HG03175 (cell line): ENCODE data around the gene FAM98C.
"Not testable (repeated sequence)": the region's sequence is repeated elsewhere in the genome, so short reads cannot be mapped to it uniquely, and the experiment has no call there.

Source experiments
- ATAC-seq: cut with Tn5 transposase; IDR thresholded peaks from one replicate; pipeline ENCODE4 v1.9.1; 2021; ENCODE audit warnings: mild to moderate bottlenecking, moderate library complexity; ENCODE audit not compliant: unreplicated experiment

FAM98C gene

DNA sequence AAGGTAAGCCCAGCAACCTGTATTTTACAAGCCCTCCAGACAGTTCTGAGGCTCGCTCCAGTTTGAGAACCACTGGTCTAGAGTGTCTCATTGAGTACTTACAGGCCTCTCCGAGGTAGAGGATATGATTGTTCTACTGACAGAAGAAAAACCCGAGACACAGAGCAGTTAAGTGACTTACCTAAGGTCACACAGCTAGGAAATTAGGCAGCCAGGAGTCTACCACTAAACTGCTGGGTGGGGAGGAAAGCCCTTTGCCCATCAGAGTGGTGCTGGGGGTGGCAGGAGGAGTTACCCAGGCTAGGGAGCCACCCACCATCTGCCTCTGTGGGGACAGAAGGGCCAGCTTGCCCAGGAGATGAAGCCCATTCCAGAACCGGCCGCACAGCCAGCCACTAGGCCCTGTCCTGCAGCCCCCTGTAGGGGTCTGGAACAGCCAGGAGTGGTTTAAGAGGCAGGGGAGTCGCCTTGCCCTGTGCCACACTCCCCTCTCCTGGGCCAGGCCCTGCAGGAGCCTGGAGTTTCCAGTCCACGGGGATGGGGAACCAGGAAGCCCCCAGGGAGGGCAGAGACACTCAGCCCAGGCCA lies 22.4 kb downstream of the FAM98C start:
- no peak for ATAC-seq

DNA sequence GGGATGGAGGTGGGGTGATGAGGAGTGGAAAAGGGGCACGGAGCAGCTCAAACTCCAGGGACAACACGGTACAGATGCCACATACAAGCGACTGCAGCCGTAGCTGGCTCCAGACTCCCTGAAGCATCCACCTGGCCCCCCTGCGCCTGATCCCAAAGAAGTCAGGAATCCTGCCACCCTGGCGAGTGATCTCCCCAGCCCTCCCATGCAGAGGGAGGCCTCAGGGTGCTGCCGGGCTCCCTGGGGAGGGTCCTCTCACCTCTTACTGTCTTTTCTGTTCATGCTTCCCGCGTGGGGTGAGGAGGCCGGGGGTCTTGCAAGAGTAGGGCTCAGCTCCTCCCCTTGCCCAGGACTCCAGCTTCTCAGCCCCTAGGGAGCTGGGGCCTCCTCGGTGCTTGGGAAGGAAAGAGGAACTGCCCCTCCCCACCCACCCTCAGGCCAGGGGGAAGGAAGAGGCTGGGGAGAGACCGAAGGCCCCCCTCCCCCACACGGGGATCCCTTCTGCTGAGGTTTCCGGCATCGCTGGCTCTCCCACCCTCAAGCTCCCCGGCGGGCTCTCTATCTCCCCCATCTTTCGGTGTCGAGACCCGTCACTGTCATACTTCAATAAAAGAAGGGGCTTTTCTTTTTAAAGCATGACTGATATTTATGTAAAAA lies 23.0 kb downstream of the FAM98C start, which contains the start of gene RASGRP4:
TSS of gene RASGRP4 (minus strand) at position 410 of the 657 bp plus-strand sequence. CDS start at position 282, 128 bp downstream.
- ATAC-seq, result no peak

DNA sequence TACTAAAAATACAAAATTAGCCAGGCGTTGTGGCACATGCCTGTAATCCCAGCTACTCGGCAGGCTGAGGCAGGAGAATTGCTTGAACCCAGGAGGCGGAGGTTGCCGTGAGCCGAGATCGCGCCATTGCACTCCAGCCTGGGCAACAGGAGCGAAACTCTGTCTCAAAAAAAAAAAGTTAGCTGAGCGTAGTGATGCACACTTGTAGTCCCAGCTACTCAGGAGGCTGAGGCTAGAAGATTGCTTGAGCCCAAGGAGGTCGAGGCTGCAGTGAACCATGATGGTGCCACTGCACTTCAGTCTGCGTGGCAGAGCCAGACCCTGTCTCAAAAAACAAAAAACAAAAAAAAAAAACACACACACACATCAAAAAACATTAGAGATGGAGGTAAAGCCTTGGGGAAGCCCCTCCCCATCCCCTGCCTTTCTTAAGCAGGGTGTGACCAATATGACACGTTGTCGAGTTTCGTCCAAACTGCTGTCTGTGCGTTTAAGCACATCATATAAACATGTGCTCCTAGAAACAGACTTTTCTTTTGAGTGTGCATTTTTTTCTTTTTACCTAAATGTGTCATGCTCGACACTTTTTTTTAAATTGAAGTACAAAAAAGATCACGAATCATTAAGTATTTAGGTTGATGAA lies 24.3 kb downstream of the FAM98C start:
- ATAC-seq, result not testable (repeated sequence)

DNA sequence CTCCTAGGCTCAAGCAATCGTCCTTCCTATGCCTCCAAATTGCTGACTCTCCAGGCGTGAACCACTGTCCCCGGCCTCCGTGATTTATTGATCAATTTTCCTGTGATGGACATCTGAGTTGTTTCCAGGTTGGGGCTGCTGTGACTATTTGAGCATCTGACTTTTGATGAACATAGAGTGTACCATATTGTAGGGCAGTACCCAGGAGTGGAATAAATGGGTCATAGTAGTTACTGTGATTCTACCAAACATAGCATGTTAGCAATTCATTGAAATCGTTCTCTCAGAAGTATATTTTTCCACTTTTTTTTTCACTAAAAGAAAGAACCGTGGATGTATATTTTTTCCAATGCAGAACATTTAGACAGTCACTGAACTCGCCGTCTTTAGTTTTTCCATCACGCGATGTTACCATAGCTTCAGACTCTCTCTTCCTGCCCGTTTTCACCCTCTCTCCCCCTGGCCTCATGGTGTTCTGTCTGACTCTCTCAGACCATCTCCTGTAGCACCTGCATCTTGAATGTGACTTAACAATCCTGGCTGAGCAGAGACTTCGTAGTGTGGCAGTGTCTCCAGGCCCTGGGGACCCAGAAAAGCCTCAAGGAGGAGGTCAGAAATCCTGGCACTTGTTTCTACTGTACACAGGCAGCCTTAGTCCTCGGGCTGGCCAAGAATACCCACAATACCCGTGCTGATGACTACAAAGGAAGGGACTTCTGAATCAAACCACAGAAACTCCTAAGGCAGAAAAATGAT lies 26.3 kb downstream of the FAM98C start:
- ATAC-seq, result no peak

DNA sequence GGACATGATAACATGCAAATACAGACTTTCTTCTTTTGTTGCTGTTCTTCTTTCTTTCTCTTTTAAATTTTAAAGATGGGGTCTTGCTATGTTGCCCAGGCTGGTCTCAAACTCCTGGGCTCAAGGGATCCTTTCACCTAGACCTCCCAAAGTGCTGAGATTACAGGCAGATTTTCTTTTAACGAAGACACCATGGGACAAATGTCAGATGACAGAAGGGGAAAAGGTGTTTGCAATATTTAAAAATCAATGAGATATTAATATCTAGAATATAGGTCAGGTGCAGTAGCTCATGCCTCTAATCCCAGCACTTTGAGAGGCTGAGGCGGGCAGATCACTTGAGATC lies 26.9 kb downstream of the FAM98C start:
- ATAC-seq, result no peak

DNA sequence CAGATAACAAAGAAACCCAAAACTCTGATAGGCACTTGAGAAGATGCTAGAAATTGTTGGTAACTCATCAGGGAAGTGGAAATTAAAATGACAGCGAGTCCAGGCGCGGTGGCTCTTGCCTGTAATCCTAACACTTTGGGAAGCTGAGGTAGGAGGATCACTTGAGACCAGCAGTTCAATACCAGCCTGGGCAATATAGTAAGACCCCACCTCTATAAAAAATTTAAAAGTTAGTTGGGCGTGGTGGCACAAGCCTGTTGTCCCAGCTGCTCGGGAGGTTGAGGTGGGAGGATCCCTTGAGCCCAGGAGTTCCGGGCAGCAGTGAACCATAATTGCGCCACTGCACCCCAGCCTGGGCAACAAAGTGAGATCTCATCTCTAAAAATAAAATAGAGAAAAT lies 28.0 kb downstream of the FAM98C start:
- ATAC-seq, result no peak

DNA sequence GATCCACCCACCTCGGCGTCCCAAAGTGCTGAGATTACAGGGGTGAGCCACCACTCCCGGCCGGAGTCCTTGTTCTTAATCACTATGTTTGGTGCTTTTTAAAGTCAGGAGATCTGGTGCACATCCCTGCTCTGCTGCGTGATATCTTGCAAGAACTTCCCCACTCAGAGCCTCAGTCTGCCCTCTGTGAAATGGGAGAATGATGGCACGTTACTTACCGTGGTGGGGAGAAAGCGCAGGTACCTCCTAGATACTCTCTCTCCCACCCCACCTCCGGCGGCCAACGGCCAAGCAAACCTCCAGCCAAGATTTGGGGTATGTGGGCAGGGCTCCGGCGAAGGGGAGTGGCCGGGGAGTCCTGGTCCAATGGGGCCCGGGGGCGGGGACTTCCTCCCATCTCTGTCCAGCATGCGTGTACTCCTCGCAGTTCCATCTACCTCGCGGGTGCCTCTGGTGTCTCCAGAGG lies 30.4 kb downstream of the FAM98C start, which contains the start of gene RYR1:
TSS of gene RYR1 (plus strand) at position 424 of the 466 bp plus-strand sequence. CDS start 139 bp downstream, outside the sequence.
- no peak for ATAC-seq

DNA sequence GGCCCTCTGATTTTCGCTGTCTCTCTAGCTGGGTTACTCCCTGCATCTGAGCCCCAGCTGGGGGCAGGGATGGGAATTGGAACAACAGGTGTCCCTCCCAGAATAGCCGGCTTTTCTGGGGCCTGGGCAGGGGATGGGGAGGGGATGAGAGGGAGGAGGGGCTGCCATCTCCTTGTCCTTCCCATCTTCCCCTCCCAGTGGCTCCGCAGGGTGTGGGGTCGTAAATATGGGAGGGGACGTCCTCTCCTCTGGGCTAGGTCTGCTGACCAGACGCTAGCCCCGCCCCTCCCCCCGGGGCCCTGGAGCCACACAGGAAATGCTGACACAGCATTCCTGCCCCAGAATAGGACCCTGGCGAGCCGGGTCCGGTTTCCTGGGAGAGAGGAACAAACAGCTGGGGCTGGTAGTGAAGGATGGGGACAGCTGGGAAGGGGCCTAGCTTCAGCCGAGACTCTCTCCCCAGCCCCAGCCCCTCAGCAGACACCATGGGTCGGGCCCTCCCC lies 31.7 kb downstream of the FAM98C start:
- no peak for ATAC-seq

DNA sequence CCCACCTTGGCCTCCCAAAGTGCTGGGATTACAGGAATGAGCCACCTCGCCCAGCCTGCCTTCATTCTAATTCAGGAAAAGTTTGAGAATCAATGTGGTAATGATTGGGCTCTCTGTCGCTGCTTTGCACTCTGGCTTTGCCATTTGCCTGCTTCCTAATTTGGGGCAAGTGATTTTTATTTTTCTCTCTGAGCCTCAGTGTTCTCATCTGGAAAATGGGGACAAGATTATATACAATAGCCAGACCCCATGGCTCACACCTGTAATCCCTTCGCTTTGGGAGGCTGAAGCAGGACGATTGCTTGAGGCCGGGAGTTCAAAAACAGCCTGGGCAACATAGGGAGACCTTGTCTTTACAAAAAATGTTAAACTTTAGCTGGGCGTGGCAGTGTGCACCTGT lies 34.4 kb downstream of the FAM98C start:
- no peak for ATAC-seq

DNA sequence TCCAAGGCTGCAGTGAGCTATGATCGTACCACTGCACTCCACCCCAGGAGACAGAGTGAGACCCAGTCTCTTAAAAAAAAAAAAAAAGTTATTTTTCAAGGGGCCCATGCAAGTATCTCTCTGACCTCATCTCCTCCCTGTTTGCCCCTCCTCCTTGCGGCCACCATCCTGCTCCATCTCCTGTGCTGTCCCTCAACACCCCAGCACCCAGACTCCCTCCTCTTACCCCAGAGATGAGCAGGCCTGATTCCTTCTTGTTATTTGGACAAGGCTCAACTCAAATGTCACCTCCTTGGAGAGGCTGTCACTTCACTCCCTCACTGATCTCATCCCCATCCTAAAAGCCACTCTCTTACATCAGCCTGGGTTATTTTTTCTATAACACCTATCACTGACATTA lies 35.0 kb downstream of the FAM98C start:
- ATAC-seq, result no peak

DNA sequence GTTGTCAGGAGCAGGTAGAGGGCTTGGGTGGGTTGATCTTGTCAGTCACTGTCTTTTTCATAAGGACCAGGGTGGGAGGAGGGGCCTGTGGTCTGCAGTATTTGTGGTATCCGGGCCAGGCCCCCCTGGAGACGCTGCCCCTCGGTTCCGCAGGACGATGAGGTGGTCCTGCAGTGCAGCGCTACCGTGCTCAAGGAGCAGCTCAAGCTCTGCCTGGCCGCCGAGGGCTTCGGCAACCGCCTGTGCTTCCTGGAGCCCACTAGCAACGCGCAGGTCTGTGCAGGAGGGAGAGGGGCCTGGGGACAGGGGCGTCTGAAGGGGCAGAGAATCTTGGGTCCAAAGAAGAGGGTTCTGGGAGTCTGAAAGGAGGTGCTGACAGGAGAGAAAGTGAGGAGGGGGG lies 37.7 kb downstream of the FAM98C start:
- ATAC-seq, result no peak

DNA sequence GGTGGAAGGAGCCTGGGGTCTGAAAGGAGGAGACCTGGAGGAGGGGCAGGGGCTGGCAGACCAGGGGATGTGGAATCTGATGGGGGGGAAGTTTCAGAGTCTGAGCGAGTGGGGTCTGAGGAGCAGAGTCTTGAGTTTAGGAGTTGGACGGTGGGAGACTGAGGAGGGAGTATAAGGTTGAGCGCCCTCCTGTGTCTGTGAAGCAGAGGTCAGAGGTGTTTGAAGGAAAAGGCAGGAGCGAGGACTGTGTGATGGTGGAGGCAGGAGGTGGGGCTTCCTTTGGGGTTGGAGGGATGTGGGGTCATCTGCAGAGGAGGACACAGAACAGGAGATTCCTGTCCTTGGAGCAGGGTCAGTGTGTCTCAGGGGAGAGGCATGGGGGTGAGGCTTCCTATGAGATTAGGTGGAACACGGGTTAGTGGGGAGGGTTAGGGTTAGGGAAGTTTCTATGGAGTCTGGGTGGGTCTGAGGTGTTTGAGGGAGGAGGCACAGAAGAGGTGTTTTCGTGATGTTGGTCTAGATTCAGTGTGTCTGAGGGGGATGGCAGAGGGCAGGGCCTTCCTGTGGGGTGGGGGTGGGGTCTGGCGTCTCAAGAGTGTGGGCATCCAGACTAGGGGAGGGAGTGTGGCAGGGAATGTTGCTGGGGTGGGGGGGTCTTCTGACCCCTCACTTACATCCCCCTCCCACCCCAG lies 38.9 kb downstream of the FAM98C start:
- ATAC-seq, result no peak

DNA sequence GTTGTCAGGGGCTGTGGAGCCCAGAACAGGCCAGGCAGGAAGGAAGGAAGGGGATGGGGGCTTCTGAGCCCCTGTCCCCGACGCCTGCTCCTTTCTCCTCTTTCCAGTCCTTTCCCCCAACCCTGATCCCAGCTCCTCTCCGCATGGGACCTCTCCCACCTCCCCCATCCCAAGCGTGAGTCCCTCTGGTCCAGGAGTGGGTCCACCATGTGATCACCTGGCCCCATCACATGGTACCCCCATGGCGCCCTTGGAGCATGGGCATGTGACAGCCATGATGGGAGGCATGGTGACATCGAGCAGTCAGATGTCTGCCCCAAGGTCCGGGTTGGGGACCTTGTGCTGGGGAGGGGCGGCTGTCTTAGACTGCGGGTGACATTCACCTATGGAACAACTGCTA lies 39.8 kb downstream of the FAM98C start:
- ATAC-seq, result no peak

DNA sequence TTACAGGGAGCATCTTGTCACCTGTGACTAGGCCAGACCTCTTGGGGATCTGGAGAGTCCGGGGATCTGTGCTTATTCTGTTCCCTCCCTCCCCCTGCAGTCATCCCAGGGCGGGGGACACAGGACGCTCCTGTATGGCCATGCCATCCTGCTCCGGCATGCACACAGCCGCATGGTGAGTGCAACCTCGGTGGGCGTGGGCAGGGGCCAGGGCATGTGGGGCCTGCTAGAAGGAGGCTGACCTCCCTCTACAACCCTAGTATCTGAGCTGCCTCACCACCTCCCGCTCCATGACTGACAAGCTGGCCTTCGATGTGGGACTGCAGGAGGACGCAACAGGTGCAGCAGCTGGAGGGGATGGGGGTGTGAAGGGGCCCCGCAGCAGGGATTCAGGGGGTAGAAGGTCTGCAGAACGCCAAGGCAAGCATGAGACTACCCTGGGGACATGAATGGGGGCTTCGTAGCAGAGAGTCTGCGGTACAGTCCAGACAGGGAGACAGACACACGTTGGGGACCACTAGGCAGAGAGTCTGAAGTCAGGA lies 40.6 kb downstream of the FAM98C start:
- no peak for ATAC-seq

DNA sequence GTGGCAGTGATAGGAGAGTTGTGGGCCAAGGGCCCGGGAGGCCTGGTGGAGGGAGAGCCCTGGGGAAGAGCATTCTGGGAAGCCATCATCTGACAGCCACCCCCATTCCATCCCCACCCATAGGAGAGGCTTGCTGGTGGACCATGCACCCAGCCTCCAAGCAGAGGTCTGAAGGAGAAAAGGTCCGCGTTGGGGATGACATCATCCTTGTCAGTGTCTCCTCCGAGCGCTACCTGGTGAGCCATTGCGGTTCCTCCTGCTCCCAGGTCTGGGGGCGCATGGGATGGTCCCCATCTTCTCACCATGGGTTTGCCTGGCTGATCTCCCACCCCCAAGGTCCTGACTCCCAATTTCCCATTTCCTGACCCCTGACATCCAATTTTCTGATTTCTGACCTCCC lies 41.1 kb downstream of the FAM98C start:
- ATAC-seq, result no peak

DNA sequence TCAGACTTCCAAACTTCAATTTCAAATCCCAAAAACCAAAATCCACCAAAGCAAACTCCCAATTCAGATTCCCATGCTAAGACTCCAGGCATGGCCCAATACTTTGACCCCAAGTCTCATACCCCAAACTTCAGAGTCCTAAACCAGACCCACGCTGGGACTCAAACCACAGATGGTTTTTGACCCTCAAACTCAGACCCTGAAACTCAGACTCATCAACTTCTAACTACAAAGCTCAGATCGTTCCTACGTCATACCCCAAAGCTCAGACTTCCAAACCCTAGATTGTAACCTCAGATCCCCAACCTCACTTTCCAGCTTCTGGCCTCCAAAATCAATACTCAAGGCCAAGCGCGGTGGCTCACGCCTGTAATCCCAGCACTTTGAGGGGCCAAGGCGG lies 42.5 kb downstream of the FAM98C start:
- no peak for ATAC-seq

DNA sequence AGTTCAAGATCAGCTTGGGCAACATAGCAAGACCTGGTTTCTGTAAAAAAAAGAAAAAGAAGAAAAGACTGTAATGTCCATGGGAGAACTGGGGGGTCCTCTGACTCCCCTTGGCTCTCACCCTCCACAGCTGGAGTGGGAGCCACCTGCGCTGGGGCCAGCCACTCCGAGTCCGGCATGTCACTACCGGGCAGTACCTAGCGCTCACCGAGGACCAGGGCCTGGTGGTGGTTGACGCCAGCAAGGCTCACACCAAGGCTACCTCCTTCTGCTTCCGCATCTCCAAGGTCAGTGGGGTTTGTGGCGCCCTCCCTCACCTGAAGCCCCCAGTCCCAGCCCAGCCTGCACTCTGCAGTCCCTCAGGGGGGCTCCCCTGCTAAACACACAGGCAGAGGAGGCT lies 45.3 kb downstream of the FAM98C start:
- no peak for ATAC-seq

DNA sequence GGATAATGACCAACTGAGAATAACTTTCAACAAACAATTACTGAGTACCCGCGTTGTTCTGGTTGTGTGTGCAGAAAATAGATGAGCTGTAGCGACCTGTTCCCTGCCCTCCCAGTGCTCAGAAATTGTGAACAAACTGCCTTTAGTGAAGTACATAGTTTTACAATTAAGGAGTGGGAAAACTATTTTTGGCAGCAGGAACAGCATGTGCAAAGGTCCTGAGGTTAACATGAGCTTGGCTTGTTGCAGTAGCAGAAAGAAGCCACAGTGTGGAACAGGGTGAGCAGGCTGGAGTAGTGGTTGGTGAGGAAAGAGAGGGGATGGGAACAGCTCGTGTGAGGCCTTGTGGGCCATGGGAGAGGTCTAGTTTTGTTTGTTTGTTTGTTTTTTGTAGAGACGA lies 46.6 kb downstream of the FAM98C start:
- no peak for ATAC-seq

DNA sequence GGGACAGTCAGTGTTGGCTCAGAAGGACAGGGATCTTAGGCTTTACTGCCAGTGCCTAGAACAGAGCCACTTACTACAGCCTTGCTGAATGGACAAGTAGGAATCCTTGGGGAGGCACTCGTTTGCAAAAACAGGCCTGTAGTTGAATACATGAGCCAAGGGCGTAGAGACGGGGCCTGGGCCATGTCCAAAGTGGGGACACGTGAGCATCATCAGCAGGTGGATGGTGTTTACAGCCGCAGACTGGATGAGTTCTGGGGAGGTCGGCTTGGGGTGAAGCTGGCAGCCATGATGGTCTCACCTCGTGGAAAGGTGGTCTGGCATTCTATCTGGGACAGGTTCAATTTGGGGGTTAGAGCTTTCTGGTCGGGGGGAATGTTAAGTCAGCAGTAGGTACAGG lies 48.1 kb downstream of the FAM98C start:
- ATAC-seq, result no peak

DNA sequence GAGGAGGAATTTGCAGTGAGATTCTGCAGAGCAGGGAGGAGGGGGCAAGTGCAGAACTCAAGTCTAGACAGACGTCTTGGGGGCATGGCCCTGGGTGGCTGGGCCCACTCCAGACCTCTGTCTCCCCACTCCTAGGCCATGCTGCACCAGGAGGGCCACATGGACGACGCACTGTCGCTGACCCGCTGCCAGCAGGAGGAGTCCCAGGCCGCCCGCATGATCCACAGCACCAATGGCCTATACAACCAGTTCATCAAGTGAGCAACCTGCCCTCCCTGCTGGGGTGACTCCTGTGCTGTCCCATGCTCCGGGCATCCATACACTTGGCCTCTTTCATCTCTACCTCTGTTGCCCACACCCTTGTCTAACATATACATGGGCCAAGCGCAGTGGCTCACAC lies 48.7 kb downstream of the FAM98C start:
- ATAC-seq, result no peak
